GM21528 (cell line): ENCODE measurements around the gene CA5B.
"Not testable (repeated sequence)": the region's sequence is repeated elsewhere in the genome, so short reads cannot be mapped to it uniquely, and the experiment has no call there.

Source experiments
- ATAC-seq: cut with Tn5 transposase; IDR thresholded peaks from one replicate; pipeline ENCODE4 v1.9.1; 2021; ENCODE audit warnings: mild to moderate bottlenecking, moderate library complexity; ENCODE audit not compliant: unreplicated experiment, low FRiP score

CA5B gene

GRCh38 chrX:15737959-15738902, at the start of gene CA5B:
TSS of gene CA5B (plus strand) at chrX:15738270. CDS start at chrX:15750024, 11,754 bp downstream.
- peak; percentile 94 for ATAC-seq

- no peak for ATAC-seq
These were observed 43.1 kb upstream of the CA5B start for GRCh38 chrX:15694941-15695451.

GRCh38 chrX:15696516-15696915, 41.6 kb upstream of the CA5B start:
- no peak for ATAC-seq

DNA sequence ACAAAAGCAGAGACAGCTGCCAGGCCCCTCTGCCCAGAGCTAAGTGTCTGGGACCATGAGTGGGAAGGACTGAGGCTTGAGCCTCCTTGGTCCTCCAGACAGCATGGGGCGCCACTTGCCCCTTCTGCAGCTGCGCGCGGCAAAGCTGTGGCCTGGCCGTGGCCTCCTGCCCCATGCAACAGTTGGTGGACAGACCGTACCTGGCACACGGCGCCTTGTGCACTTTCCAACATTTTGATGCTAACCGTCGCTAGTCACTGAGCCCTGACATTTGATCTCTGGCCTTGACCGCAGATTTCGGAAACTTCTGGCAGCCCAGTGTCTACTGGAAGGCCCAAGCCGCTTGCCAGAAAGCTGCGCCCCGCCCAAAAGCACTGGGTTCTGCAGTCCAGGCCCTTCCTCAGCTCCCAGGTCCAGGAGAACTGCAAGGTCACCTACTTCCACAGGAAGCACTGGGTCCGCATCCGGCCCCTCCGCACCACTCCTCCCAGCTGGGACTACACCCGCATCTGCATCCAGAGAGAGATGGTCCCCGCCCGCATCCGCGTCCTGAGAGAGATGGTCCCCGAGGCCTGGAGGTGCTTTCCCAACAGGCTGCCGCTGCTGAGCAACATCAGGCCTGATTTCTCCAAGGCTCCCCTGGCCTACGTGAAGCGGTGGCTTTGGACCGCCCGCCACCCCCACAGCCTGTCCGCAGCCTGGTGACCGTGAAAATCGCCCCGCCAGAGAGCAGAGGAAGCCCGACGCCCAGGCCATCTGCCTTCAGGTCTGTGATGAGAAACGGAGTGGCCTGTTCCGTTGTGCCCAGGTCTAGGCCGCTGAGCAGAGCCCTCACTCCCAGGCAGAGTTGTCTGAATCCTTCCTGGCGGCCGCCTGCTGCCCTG, 35.3 kb upstream of the CA5B start:
- ATAC-seq: no peak

DNA sequence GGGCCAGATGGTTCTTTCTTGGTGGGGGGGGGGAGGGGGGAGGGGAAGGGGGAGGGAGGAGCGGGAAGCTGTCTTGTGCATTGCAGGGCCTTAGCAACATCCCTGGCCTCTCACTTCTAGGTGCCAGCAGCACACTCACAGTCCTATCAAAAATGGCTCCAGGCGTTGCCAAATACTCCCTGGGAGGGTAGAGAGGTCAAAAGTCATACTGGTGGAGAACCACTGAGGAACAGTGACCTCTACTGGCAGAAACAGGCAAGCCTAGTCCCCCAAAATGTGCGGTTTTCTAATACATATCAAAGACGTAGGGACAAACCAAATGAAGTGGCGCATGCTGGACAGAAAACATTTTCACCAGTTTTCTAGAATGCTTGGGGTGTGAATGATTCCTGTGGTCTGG, 34.3 kb upstream of the CA5B start:
- ATAC-seq: not testable (repeated sequence)

- ATAC-seq: not testable (repeated sequence)
These were observed 33.8 kb upstream of the CA5B start for GRCh38 chrX:15704273-15704672.

DNA sequence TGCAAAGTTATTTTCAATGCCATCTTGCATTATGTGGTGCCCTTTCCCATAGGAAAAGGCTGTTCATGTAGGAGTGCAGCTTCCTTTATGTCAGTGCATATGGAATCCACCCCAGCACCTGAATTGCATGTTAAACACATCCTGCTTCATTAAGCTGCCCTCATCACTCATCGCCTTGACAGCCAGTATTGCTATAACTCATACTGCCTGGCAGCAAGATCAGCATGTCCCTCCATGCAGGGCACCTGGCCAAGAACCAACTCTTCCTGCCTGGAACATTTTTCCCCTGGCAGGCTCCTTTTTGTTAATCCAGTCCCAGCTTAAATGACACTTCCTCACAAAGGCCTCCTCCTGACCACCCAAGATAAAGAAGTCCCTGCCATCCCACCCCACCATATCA, 23.5 kb upstream of the CA5B start:
- no peak for ATAC-seq

GRCh38 chrX:15718283-15718970, 19.6 kb upstream of the CA5B start:
- no peak for ATAC-seq

DNA sequence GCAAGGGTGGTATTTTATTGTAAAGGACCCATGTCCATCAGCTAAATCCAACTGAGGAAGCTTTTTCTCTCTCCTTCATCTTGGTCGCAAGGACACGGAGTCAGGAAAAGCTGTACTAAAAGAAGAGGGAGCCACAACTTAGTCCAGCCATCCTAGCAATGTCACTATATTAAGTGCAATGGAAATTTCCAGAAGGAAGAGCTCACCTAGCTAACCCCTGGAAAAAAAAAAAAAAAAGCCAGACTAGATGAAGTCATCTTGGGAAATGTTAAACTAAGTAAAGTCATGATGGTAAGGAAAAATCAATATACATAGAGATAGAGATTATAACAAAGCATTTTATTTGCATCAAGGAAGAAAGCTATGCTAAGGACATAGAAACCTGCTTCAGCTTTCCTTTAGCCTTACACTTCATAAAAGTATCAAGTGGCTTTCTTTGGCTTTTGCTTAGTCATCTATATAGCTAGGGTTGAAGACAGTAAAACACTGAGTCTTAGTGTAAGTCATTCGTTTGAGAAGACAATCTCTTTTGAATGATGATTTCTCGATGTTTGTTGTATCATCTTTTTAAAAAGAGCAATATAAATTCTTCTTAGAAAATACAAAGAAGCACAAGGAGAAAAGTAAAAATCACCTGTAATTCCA, 18.6 kb upstream of the CA5B start:
- ATAC-seq: no peak

DNA sequence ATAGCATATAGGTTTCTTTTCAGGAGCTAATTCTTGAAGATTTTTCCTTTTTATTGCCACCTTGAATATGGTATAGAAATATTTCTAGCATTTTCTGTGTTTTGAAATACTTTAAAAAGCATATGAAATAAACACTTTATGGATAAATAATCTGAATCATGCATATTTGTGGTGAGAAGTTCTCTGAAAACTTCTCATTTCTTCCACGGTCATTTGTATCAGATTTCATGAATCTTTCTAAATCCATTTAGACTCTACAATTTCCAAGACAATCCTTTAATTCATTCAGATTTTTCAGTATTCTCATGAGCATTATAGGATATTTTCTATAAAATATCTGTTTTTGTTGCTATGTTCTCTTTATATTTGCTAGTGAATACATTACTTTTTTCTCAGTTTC, 16.2 kb upstream of the CA5B start:
- no peak for ATAC-seq

DNA sequence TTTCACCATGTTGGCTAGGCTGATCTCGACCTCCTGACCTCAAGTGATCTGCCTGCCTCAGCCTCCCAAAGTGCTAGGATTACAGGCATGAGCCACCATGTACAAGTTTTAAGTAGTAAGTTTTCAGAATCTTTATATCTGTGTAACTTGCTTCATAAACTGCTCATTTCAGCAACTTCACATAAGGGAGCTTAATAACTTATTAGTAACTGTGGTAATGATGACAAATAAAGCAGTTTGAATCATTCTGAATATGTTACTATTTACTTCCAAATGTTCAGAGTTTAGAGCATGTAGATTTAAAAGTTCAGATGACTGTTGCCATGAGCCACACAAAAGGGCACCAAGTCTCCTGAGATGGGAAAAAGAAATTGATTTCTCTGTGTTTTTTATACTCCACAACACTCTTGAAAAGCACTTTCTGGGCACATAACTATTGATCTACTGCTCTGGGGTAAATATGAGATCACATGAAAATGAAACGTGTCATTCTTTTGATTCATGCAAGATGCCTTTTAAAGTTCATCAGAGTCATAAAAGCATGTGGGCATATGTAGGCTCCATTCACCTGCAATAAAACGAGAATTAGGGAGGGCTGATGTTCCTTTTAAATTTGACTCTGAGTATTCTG, 14.1 kb upstream of the CA5B start:
- no peak for ATAC-seq

DNA sequence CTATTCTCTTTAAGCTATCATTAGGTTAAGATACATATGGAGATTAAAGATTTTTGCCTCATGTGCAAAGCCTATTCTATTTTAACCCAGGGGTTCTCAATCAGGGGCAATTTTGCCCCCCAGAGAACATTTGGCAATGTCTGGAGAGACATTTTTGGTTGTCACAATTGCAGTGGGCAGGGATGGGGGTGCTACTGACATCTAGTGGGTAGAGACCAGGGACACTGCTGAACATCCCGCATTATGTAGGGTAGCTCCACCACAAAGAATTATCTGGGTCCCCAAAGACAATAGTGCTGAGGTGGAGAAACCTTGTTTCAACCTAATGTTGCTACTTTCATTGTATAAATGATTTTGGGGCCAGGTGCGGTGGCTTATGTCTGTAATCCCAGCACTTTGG, 13.2 kb upstream of the CA5B start:
- no peak for ATAC-seq

GRCh38 chrX:15731368-15731767, 6.7 kb upstream of the CA5B start:
- ATAC-seq: not testable (repeated sequence)

GRCh38 chrX:15737190-15737958, 696 bp upstream of the CA5B start:
- no peak for ATAC-seq

GRCh38 chrX:15739886-15740285, 1.8 kb downstream of the CA5B start:
- ATAC-seq: no peak

- ATAC-seq: no peak
These were observed 6.3 kb downstream of the CA5B start for GRCh38 chrX:15744181-15744867.

GRCh38 chrX:15745179-15745578, 7.1 kb downstream of the CA5B start:
- no peak for ATAC-seq

DNA sequence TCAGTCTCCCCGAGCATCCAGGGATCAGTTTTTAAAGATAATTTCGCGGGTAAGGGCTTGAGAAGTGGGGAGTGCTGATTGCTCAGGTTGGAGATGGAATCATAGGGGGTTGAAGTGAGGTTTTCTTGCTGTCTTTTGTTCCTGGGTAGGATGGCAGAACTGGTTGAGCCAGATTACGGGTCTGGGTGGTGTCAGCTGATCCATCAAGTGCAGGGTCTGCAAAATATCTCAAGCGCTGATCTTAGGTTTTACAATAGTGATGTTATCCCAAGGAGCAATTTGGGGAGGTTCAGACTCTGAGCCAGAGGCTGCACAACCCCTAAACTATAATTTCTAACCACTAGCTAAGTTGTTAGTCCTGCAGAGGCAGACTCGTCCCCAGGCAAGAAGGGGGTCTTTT, 8.6 kb downstream of the CA5B start:
- ATAC-seq: not testable (repeated sequence)
